OCI-LY1 (cell line): ENCODE data around the gene VWA8.

Experiments used
- H2AFZ ChIP-seq: fragments of 200-600 bp; sonication (generic), shearing (Covaris generic); 2 replicates; pipeline ENCODE4 v1.6.0; 2014; ENCODE audit warnings: antibody characterized with exemption, mild to moderate bottlenecking, low read length
- H3F3A ChIP-seq: fragments of 200-600 bp; sonication (generic), shearing (Covaris generic); 2 replicates; pipeline ENCODE4 v1.6.0; 2014; ENCODE audit warnings: mild to moderate bottlenecking, antibody characterized with exemption, low read length, moderate library complexity; ENCODE audit not compliant: insufficient read depth
- H3K27ac ChIP-seq: fragments of 200-600 bp; sonication (generic); 2 replicates; pipeline ENCODE4 v1.5.1; 2014; ENCODE audit warnings: low read length, mixed run types, mild to moderate bottlenecking, low read depth; ENCODE audit not compliant: poor library complexity, severe bottlenecking
- H3K27me3 ChIP-seq: fragments of 200-600 bp; sonication (generic); 2 replicates; pipeline ENCODE4 v1.6.0; 2014; ENCODE audit warnings: antibody characterized with exemption, mild to moderate bottlenecking, low read length, moderate library complexity; ENCODE audit not compliant: insufficient read depth
- H3K36me3 ChIP-seq: fragments of 200-600 bp; sonication (generic); 2 replicates; pipeline ENCODE4 v1.6.1; 2014; ENCODE audit warnings: mild to moderate bottlenecking, antibody characterized with exemption, low read length, moderate library complexity, mixed read lengths; ENCODE audit not compliant: insufficient read depth
- H3K4me1 ChIP-seq: fragments of 200-600 bp; sonication (generic); 2 replicates; pipeline ENCODE4 v1.5.1; 2014; ENCODE audit warnings: mild to moderate bottlenecking, low read length, moderate library complexity; ENCODE audit not compliant: insufficient read depth, severe bottlenecking
- H3K4me2 ChIP-seq: fragments of 200-600 bp; sonication (generic), shearing (Covaris generic); 2 replicates; pipeline ENCODE4 v1.6.1; 2014; ENCODE audit warnings: low read length
- H3K4me3 ChIP-seq: fragments of 200-600 bp; sonication (generic); 2 replicates; pipeline ENCODE4 v1.5.1; 2014; ENCODE audit warnings: low read length, low read depth, mild to moderate bottlenecking, mixed read lengths; ENCODE audit not compliant: poor library complexity, severe bottlenecking
- H3K79me2 ChIP-seq: fragments of 200-600 bp; shearing (Covaris generic); 2 replicates; pipeline ENCODE4 v1.6.1; 2016; ENCODE audit warnings: mixed run types, low read length, mixed read lengths; ENCODE audit not compliant: insufficient read depth
- H3K9ac ChIP-seq: fragments of 200-600 bp; sonication (generic), shearing (Covaris generic); 2 replicates; pipeline ENCODE4 v1.6.1; 2014; ENCODE audit warnings: mild to moderate bottlenecking, low read length, mixed read lengths
- H3K9me2 ChIP-seq: fragments of 200-600 bp; sonication (generic), shearing (Covaris generic); 2 replicates; pipeline ENCODE4 v1.6.1; 2014; ENCODE audit warnings: low read depth, mild to moderate bottlenecking, low read length, mixed read lengths
- H3K9me3 ChIP-seq: fragments of 200-600 bp; shearing (Covaris generic); 2 replicates; pipeline ENCODE4 v1.6.1; 2014; ENCODE audit warnings: low read length, mixed read lengths
- H4K20me1 ChIP-seq: fragments of 200-600 bp; sonication (generic), shearing (Covaris generic); 2 replicates; pipeline ENCODE4 v1.6.0; 2016; ENCODE audit warnings: mild to moderate bottlenecking, low read length; ENCODE audit not compliant: insufficient read depth
- CTCF ChIP-seq: fragments of 200-600 bp; sonication (generic), shearing (Covaris generic); IDR thresholded peaks from 2 replicates; pipeline ENCODE4 v1.5.1; 2017; ENCODE audit warnings: mild to moderate bottlenecking, antibody characterized with exemption, low read length, moderate library complexity, mixed read lengths
- EZH2 ChIP-seq: fragments of 200-600 bp; sonication (generic), shearing (Covaris generic); IDR thresholded peaks from 2 replicates; pipeline ENCODE4 v1.8.0; 2017; ENCODE audit warnings: borderline replicate concordance, mixed run types, mild to moderate bottlenecking, antibody characterized with exemption, low read length, moderate library complexity, mixed read lengths

VWA8 gene

GRCh38 chr13:41802043-41802683, 158.7 kb downstream of the VWA8 start:
- Histone ChIP-seq H3K36me3 (peaks cover 47% of the 10 kb centered on the region), H2AFZ (no peak overlapping the region), H3K9ac (no peak overlapping the region), H3K4me1 (no peaks in the 10 kb centered on the region), H3K4me3 (no peak overlapping the region), H4K20me1 (no peaks in the 10 kb centered on the region), H3K27me3 (no peaks in the 10 kb centered on the region), H3K27ac (no peak overlapping the region), H3K9me2 (no peaks in the 10 kb centered on the region), H3F3A (no peaks in the 10 kb centered on the region), H3K9me3 (peaks cover 7% of the 10 kb centered on the region; the same call in 1 of the 2 replicates), H3K79me2 (no peaks in the 10 kb centered on the region), H3K4me2 (no peak overlapping the region)
- no peak for TF ChIP-seq EZH2
- no peak for TF ChIP-seq CTCF

GRCh38 chr13:41791056-41791455, 169.9 kb downstream of the VWA8 start:
- 0 out of 2 replicates have a peak, but pooled peaks cover 3% of the 10 kb centered on the region for H3K79me2 ChIP-seq
- no peak overlapping the region for H2AFZ ChIP-seq
- no peak overlapping the region for H3K4me2 ChIP-seq
- H3K9ac ChIP-seq = no peak overlapping the region
- H3K4me3 ChIP-seq = no peak overlapping the region
- no peaks in the 10 kb centered on the region for H3K27me3 ChIP-seq
- H3K9me2 ChIP-seq = no peaks in the 10 kb centered on the region
- H3F3A ChIP-seq = no peaks in the 10 kb centered on the region
- H4K20me1 ChIP-seq = no peaks in the 10 kb centered on the region
- no peaks in the 10 kb centered on the region for H3K9me3 ChIP-seq
- H3K4me1 ChIP-seq = no peaks in the 10 kb centered on the region
- peaks cover 3% of the 10 kb centered on the region; the same call in 1 of the 2 replicates for H3K36me3 ChIP-seq
- no peak for TF ChIP-seq EZH2
- no peak for TF ChIP-seq CTCF
- H3K27ac ChIP-seq = no peak overlapping the region

- Histone ChIP-seq H3F3A (no peaks in the 10 kb centered on the region), H3K4me1 (no peaks in the 10 kb centered on the region), H3K27ac (no peak overlapping the region), H3K9ac (no peak overlapping the region), H3K4me2 (no peak overlapping the region), H3K79me2 (0 out of 2 replicates have a peak, but pooled peaks cover 3% of the 10 kb centered on the region), H4K20me1 (no peaks in the 10 kb centered on the region), H3K9me3 (no peaks in the 10 kb centered on the region), H2AFZ (no peak overlapping the region), H3K4me3 (no peak overlapping the region), H3K27me3 (no peaks in the 10 kb centered on the region), H3K9me2 (no peaks in the 10 kb centered on the region), H3K36me3 (peaks cover 3% of the 10 kb centered on the region; the same call in 1 of the 2 replicates)
- no peak for TF ChIP-seq EZH2
- TF ChIP-seq CTCF = no peak
Measured at GRCh38 chr13:41788552-41788951, 172.4 kb downstream of the VWA8 start.
